Spleen (tissue), 11 donors: ENCODE results near the gene MRPL54. TPM values are rescaled to one million over a fixed set of nuclear protein-coding genes. Genes with fewer than 3 reads are reported as not detected.

Experiments used
- DNase-seq: peaks from one replicate; pipeline ENCODE4 v3.0.0-alpha.2; 2020
- H3K27ac ChIP-seq, 8 donors: fragments of 200-600 bp; sonication (generic) in 7 of 8; 1 replicate in 4 of 8; 2 replicates in 4 of 8; pipeline versions ENCODE4 v1.5.0 to v1.8.0; 2016 to 2021; ENCODE audit warnings: inconsistent platforms in 4 of 8, mild to moderate bottlenecking in 4 of 8, moderate library complexity in 1 of 8
- H3K27me3 ChIP-seq, 7 donors: fragments of 200-600 bp; sonication (generic) in 6 of 7; replicated peaks in 1 of 7; 1 replicate in 4 of 7; 2 replicates in 3 of 7; pipeline versions ENCODE4 v1.5.0 to v1.8.0; 2016 to 2021; ENCODE audit warnings: inconsistent platforms in 3 of 7, mild to moderate bottlenecking in 1 of 7
- H3K36me3 ChIP-seq, 6 donors: fragments of 200-600 bp; sonication (generic) in 5 of 6; 1 replicate in 4 of 6; 2 replicates in 2 of 6; pipeline versions ENCODE4 v1.5.0 to v1.8.0; 2016 to 2021; ENCODE audit warnings: inconsistent platforms in 2 of 6
- H3K4me1 ChIP-seq, 6 donors: fragments of 200-600 bp; sonication (generic) in 5 of 6; 1 replicate in 3 of 6; 2 replicates in 3 of 6; pipeline versions ENCODE4 v1.5.0 to v1.8.0; 2016 to 2021; ENCODE audit warnings: inconsistent platforms in 3 of 6
- H3K4me3 ChIP-seq, 8 donors: fragments of 200-600 bp; sonication (generic) in 7 of 8; 1 replicate in 4 of 8; 2 replicates in 4 of 8; pipeline versions ENCODE4 v1.5.0 to v1.8.0; 2016 to 2021; ENCODE audit warnings: inconsistent platforms in 4 of 8, mild to moderate bottlenecking in 4 of 8, moderate library complexity in 2 of 8
- H3K9me3 ChIP-seq, 8 donors: fragments of 200-600 bp; sonication (generic) in 7 of 8; 1 replicate in 4 of 8; 2 replicates in 4 of 8; pipeline versions ENCODE4 v1.5.0 to v1.8.0; 2016 to 2021; ENCODE audit warnings: inconsistent platforms in 4 of 8
- POLR2A ChIP-seq, 3 donors: fragments of 450-650 bp; IDR thresholded peaks; one replicate each; pipeline ENCODE4 v1.5.1; 2017; ENCODE audit warnings: antibody characterized with exemption in 3 of 3, mild to moderate bottlenecking in 1 of 3
- POLR2AphosphoS5 ChIP-seq, 3 donors: sonication (generic); formaldehyde crosslinking; IDR thresholded peaks; one replicate each; pipeline ENCODE4 v1.5.1; 2017; ENCODE audit warnings: antibody characterized with exemption in 3 of 3
- WGBS, 5 donors: extraction: QIAGEN DNeasy Blood & Tissue Kit in 3 of 5; methylation state at CpG; one replicate each; pipeline versions ENCODE4 v1.1.5 to v1.1.7; 2013 to 2018; 5-methylcytosine and 5-hydroxymethylcytosine counted together
- intact Hi-C: fragments of 100-400 bp; cut with DNase I; formaldehyde crosslinking; loops from one replicate; pipeline ENCODE4 v1.15.0; 2023; ENCODE audit warnings: low total_unique reads
- polyA plus RNA-seq, 3 donors: library from polyadenylated mRNA; stranded (reverse); fragments of 200-250 nt; gene quantifications; one replicate each; pipeline ENCODE4 v1.2.1, GENCODE V29; 2013
- total RNA-seq, 7 donors: library from RNA; depleted of rRNA in 3 of 7; stranded (reverse); fragments of >200 nt in 3 of 7; fragmentation: NEBNext Ultra II Directional in 4 of 7; extraction: Animal tissue kit (Norgen Biotek cat#: 25700) in 4 of 7; gene quantifications; one replicate each; pipeline versions ENCODE4 v1.1.0 to v1.2.1, GENCODE V29; 2016 to 2021
- TF ChIP-seq, protein P1 (sequence below), 11 experiments: fragments of 200-600 bp in 7 of 11; fragments of 450-650 bp in 4 of 11; sonication (generic) in 4 of 11; IDR thresholded peaks in 8 of 11; conservative IDR thresholded peaks in 3 of 11; 1 replicate in 7 of 11; 2 replicates in 4 of 11; pipeline versions ENCODE4 v1.4.0 to v1.8.0; 2016 to 2021; ENCODE audit warnings: antibody characterized with exemption in 11 of 11, inconsistent platforms in 4 of 11, mild to moderate bottlenecking in 1 of 11
- donor health status: healthy with polysubstance abuse.
- donor health status: DM: no; HTN: no; CAD: no; lungs with moderate emphysema.
- donor health status: DM: no; HTN: no; CAD: no.
- donor health status: Bipolar disorder and iron deficiency.
- donor health status: healthy.
- donor health status: DM: no; HTN: no; CAD: no.
- donor health status: DM: yes; HTN: yes; CAD: no.

The MRPL54 gene
- total and polyA plus RNA-seq, 10 donors = 38.7 to 157 (median 52.6) TPM

GRCh38 chr19:3734310-3734600, 28.2 kb upstream of the MRPL54 start:
- Histone ChIP-seq H3K9me3 (no peaks in the 10 kb centered on the region), H3K4me1 (no peaks in the 10 kb centered on the region), H3K4me3 (no peak overlapping the region), H3K27me3 (peaks cover 0 to 19% (median 0%) of the 10 kb centered on the region in 7 donors), H3K27ac (no peak overlapping the region), H3K36me3 (peaks cover 0 to 10% (median 0%) of the 10 kb centered on the region in 6 donors)
- TF ChIP-seq POLR2A (IDR thresholded peaks at IDR 0.05) (no peak), POLR2AphosphoS5 (IDR thresholded peaks at IDR 0.05) (no peak)
- TF ChIP-seq, protein P1, sequence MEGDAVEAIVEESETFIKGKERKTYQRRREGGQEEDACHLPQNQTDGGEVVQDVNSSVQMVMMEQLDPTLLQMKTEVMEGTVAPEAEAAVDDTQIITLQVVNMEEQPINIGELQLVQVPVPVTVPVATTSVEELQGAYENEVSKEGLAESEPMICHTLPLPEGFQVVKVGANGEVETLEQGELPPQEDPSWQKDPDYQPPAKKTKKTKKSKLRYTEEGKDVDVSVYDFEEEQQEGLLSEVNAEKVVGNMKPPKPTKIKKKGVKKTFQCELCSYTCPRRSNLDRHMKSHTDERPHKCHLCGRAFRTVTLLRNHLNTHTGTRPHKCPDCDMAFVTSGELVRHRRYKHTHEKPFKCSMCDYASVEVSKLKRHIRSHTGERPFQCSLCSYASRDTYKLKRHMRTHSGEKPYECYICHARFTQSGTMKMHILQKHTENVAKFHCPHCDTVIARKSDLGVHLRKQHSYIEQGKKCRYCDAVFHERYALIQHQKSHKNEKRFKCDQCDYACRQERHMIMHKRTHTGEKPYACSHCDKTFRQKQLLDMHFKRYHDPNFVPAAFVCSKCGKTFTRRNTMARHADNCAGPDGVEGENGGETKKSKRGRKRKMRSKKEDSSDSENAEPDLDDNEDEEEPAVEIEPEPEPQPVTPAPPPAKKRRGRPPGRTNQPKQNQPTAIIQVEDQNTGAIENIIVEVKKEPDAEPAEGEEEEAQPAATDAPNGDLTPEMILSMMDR (IDR thresholded peaks at IDR 0.05 in 8 of 11, conservative IDR thresholded peaks at IDR 0.05 in 3 of 11) = no peak
- 82 to 96% (median 92%) methylated on average over 14 of the region's 14 CpGs for WGBS, 5 donors
- no peak for DNase-seq
- intact Hi-C loops = no loop called here

GRCh38 chr19:3736106-3736724, 26.3 kb upstream of the MRPL54 start:
- TF ChIP-seq, protein P1 (IDR thresholded peaks at IDR 0.05 in 8 of 11, conservative IDR thresholded peaks at IDR 0.05 in 3 of 11) = no peak
- TF ChIP-seq POLR2AphosphoS5 (IDR thresholded peaks at IDR 0.05) (no peak), POLR2A (IDR thresholded peaks at IDR 0.05) (no peak)
- peaks cover 0 to 10% (median 0%) of the 10 kb centered on the region in 6 donors for H3K36me3 ChIP-seq
- H3K27ac ChIP-seq = no peak overlapping the region
- 76 to 89% (median 86%) methylated on average over 19 to 21 of the region's 21 CpGs for WGBS, 5 donors
- no peaks in the 10 kb centered on the region for H3K4me1 ChIP-seq
- intact Hi-C loops = no loop called here
- peaks cover 0 to 19% (median 0%) of the 10 kb centered on the region in 7 donors for H3K27me3 ChIP-seq
- no peak overlapping the region for H3K4me3 ChIP-seq
- H3K9me3 ChIP-seq = no peaks in the 10 kb centered on the region
- DNase-seq = no peak

DNA sequence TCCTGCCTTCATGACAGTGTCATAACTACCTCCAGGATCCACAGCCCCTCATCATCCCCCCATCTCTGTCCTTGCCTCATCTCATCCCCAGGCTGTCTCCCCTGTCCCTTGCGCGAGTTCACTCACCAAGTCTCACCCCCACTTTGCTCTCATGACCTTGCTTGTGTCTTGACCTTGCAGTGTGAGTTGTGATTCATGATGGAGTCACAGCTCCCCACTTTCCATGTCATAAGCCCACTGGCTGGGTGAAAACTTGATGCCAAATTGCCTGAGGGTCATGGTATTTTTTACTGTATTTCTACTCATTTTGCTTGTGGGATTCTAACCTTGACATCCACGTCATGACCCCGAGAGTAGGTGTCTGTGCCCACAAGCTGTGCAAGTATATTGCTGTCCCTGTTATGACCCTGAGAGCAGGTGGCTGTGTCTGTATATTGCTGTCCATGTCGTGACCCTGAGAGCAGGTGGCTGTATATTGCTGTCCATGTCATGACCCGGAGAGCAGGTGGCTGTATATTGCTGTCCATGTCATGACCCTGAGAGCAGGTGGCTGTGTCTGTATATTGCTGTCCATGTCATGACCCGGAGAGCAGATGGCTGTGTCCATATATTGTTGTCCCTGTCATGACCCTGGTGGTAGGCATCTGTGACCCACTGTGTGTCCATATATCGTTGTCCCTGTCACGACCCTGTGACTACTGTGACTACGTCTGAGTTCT, 24.8 kb upstream of the MRPL54 start:
- TF ChIP-seq POLR2AphosphoS5 (IDR thresholded peaks at IDR 0.05) (no peak), POLR2A (IDR thresholded peaks at IDR 0.05) (no peak)
- TF ChIP-seq, protein P1 (IDR thresholded peaks at IDR 0.05 in 8 of 11, conservative IDR thresholded peaks at IDR 0.05 in 3 of 11) = no peak
- no peaks in the 10 kb centered on the region for H3K9me3 ChIP-seq
- peaks cover 0 to 10% (median 0%) of the 10 kb centered on the region in 6 donors for H3K36me3 ChIP-seq
- peaks cover 0 to 19% (median 0%) of the 10 kb centered on the region in 7 donors for H3K27me3 ChIP-seq
- H3K27ac ChIP-seq = no peak overlapping the region
- WGBS, 5 donors = 86 to 90% (median 88%) methylated on average over 10 of the region's 10 CpGs
- no peaks in the 10 kb centered on the region for H3K4me1 ChIP-seq
- no peak for DNase-seq
- intact Hi-C loops = no loop called here
- no peak overlapping the region for H3K4me3 ChIP-seq

- Histone ChIP-seq H3K4me1 (no peaks in the 10 kb centered on the region), H3K4me3 (no peak overlapping the region), H3K27me3 (peaks cover 0 to 19% (median 0%) of the 10 kb centered on the region in 7 donors), H3K36me3 (peaks cover 0 to 10% (median 0%) of the 10 kb centered on the region in 6 donors), H3K9me3 (peaks cover 0 to 3% (median 0%) of the 10 kb centered on the region in 8 donors), H3K27ac (no peak overlapping the region)
- DNase-seq = no peak
- TF ChIP-seq POLR2AphosphoS5 (IDR thresholded peaks at IDR 0.05) = no peak
- TF ChIP-seq, protein P1 (IDR thresholded peaks at IDR 0.05 in 8 of 11, conservative IDR thresholded peaks at IDR 0.05 in 3 of 11) = no peak
- TF ChIP-seq POLR2A (IDR thresholded peaks at IDR 0.05) = no peak
- intact Hi-C loops = no loop called here
- WGBS, 5 donors = 85 to 92% (median 89%) methylated on average over 23 to 32 of the region's 32 CpGs
Observed at GRCh38 chr19:3738477-3739220, 23.8 kb upstream of the MRPL54 start.
